CD4-positive, alpha-beta T cell treated with Interleukin-21 for 1 hour (primary cell): ENCODE results near the gene MRPL51.

Experiments used
- DNase-seq: peaks from one replicate; pipeline ENCODE4 v3.0.0-alpha.2; 2020

The MRPL51 gene

GRCh38 chr12:6459004-6459337, 34.1 kb downstream of the MRPL51 start:
- no peak for DNase-seq

GRCh38 chr12:6458281-6459003, 34.6 kb downstream of the MRPL51 start:
- DNase-seq = no peak

- DNase-seq = no peak
Observed at GRCh38 chr12:6457220-6457945, 35.7 kb downstream of the MRPL51 start.

- peak; percentile 37 for DNase-seq
Observed at GRCh38 chr12:6452944-6453630, 40.0 kb downstream of the MRPL51 start.

GRCh38 chr12:6452245-6452943, 40.7 kb downstream of the MRPL51 start:
- DNase-seq = no peak

- DNase-seq = peak; percentile 90
Observed at GRCh38 chr12:6451348-6452244, 41.5 kb downstream of the MRPL51 start, which contains the start of gene TAPBPL. Gene TAPBPL (plus strand): TSS chr12:6452042. CDS start chr12:6452249, 207 bp downstream.

GRCh38 chr12:6450869-6451347, 42.2 kb downstream of the MRPL51 start:
- DNase-seq = no peak

- DNase-seq = no peak
Observed at GRCh38 chr12:6450091-6450868, 42.8 kb downstream of the MRPL51 start.

- DNase-seq = peak; percentile 50
Observed at GRCh38 chr12:6444704-6445688, 48.1 kb downstream of the MRPL51 start, which contains the start of gene CD27. Gene CD27 (plus strand): TSS chr12:6444955. CDS start chr12:6445096, 141 bp downstream.

- DNase-seq = no peak
Observed at GRCh38 chr12:6444031-6444430, 49.0 kb downstream of the MRPL51 start.

- no peak for DNase-seq
Observed at GRCh38 chr12:6443361-6443983, 49.6 kb downstream of the MRPL51 start.

- DNase-seq = no peak
Observed at GRCh38 chr12:6442836-6443235, 50.2 kb downstream of the MRPL51 start.
